AG04450 (cell line): Measurements from ENCODE around the gene ZSWIM3. TPM values are rescaled to one million over a fixed set of nuclear protein-coding genes. Genes with fewer than 3 reads are reported as not detected.

ENCODE experiments used
- CTCF ChIA-PET: fragments of 300-600, 350-600 bp; formaldehyde crosslinking; extraction: SDS; loops from one replicate; lab custom pipeline; 2022; ENCODE audit warnings: antibody characterized with exemption, inconsistent platforms; lab: Charles Lee
- POLR2A ChIA-PET: fragments of 350-600 bp; formaldehyde crosslinking; extraction: SDS; loops from one replicate; lab custom pipeline; 2021; ENCODE audit warnings: antibody characterized with exemption, inconsistent platforms; lab: Yijun Ruan, JAX
- DNase-seq: peaks from one replicate; pipeline ENCODE4 v3.0.0-alpha.2; 2011; ENCODE audit warnings: low read depth, low spot score
- H3K27ac ChIP-seq: one replicate; pipeline ENCODE4 v1.5.1; 2012; ENCODE audit warnings: low read depth, low read length, control low read depth
- H3K27me3 ChIP-seq: one replicate; pipeline ENCODE4 v1.6.0; 2012; ENCODE audit warnings: low read length; ENCODE audit not compliant: control insufficient read depth, insufficient read depth
- H3K4me3 ChIP-seq: 2 replicates; pipeline ENCODE4 v1.5.1; 2011; ENCODE audit warnings: mild to moderate bottlenecking, low read depth, low read length, control low read depth
- H3K9me3 ChIP-seq: 2 replicates; pipeline ENCODE4 v1.5.1; 2012; ENCODE audit warnings: low read length; ENCODE audit not compliant: control insufficient read depth, insufficient read depth
- polyA plus RNA-seq: library from polyadenylated mRNA; depleted of rRNA; stranded (reverse); fragments of >200 nt; gene quantifications from 2 replicates; pipeline ENCODE4 v1.2.3, GENCODE V29; 2011
- TF ChIP-seq, protein P1 (sequence below): IDR thresholded peaks from 2 replicates; pipeline ENCODE4 v1.5.1; 2011; ENCODE audit warnings: low read depth, low read length, control low read depth, inconsistent platforms

Gene ZSWIM3
- polyA plus RNA-seq, 1 experiment = 4.6 TPM

DNA sequence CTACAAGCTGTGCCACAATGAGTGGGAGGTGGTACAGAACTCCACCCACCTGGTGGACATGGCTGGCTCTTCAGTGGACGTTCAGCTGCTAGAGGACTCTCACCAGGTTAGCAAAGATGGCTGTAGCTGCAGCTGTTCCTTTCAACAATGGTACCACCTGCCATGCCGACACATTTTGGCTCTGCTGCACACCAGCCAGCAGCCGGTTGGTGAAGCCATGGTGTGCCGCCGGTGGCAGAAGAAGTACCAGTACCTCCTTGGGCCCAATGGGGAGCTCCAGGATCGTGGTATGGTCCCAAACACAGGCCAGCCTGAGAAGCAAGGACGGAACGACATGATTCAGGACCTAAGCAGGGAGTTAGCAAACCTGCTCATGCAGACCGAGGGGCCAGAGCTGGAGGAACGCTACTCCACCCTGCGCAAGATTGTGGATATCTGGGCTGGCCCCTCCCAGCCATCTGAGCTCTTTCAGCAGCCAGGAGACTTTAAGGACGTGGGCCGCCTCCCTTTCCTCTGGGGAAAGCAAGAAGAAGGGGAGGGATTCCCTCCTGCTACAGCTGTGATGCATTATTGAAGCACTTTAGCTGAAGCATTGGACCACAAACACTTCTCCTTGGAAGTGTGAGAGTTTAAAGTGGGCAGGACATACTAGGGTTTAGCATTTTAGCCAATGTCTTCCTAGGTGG lies 20.8 kb downstream of the ZSWIM3 start:
- POLR2A ChIA-PET = no interaction called here
- no peak for DNase-seq
- CTCF ChIA-PET = interaction anchor here (1.7 kb wide), 1 partner anchor 12 kb away, joined by 4 read pairs; no protein-coding TSS in a partner anchor
- TF ChIP-seq, protein P1, sequence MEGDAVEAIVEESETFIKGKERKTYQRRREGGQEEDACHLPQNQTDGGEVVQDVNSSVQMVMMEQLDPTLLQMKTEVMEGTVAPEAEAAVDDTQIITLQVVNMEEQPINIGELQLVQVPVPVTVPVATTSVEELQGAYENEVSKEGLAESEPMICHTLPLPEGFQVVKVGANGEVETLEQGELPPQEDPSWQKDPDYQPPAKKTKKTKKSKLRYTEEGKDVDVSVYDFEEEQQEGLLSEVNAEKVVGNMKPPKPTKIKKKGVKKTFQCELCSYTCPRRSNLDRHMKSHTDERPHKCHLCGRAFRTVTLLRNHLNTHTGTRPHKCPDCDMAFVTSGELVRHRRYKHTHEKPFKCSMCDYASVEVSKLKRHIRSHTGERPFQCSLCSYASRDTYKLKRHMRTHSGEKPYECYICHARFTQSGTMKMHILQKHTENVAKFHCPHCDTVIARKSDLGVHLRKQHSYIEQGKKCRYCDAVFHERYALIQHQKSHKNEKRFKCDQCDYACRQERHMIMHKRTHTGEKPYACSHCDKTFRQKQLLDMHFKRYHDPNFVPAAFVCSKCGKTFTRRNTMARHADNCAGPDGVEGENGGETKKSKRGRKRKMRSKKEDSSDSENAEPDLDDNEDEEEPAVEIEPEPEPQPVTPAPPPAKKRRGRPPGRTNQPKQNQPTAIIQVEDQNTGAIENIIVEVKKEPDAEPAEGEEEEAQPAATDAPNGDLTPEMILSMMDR = no peak
- Histone ChIP-seq H3K9me3 (no peaks in the 10 kb centered on the region), H3K27me3 (no peaks in the 10 kb centered on the region), H3K4me3 (no peak overlapping the region), H3K27ac (no peak overlapping the region)

DNA sequence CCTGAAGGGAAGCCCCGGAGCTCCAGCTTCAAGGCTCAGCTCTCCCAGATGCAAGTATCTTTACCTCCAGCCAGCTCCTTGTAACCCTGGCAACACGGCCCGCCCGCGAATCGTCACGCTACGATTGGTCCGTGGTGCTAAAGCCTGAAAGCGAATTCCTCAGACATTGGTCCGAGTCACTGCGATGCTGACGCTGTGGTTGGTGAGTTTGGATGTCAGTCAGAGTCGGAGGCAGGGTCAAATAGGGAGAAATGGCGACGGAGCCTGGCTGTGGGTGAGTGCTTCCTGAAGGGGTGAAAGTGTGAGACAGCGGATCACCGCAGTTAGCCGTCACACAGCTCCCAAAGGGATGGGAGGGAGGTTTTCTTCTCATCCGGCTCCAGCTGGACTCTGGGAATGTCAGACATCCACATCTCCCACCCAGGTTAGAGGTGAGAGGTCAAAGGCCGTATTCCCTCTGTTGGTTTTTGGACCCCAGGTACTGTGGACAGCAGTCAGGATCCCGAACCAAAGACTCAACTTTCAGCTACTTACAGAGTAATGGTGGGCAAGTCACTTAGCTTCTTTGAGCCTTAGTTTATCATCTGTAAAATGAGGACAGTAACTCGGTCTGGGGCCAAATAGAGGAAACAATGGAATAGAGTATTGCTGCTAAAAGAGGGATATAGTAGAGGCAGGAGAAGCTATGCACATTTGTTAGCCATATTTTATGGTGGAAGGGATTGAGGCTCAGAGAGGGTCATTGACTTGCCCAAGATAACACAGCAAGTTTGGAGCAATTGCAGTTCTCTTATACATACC lies 23.8 kb downstream of the ZSWIM3 start, which contains the start of gene ZSWIM1:
ZSWIM1 (plus strand) TSS at position 240 of the 801 bp plus-strand sequence. CDS start 1,366 bp downstream, outside the sequence.
- ChIA-PET CTCF (interaction anchor here (0.7 to 2.5 kb wide), 5 partner anchors 9 to 89 kb away, joined by 3 to 19 read pairs (median 8); no protein-coding TSS in a partner anchor), POLR2A (interaction anchor here (0.6 to 1.8 kb wide), 11 partner anchors 9 to 102 kb away, joined by 3 to 16 read pairs (median 3); partner anchors contain the start of genes ACOT8, CTSA, NEURL2 and UBE2C)
- no peaks in the 10 kb centered on the region for H3K27me3 ChIP-seq
- DNase-seq = peak; percentile 98
- H3K27ac ChIP-seq = peak within 1 kb of the TSS; percentile 21
- TF ChIP-seq, protein P1 = no peak
- H3K9me3 ChIP-seq = no peaks in the 10 kb centered on the region
- H3K4me3 ChIP-seq = peak within 1 kb of the TSS; percentile 96

DNA sequence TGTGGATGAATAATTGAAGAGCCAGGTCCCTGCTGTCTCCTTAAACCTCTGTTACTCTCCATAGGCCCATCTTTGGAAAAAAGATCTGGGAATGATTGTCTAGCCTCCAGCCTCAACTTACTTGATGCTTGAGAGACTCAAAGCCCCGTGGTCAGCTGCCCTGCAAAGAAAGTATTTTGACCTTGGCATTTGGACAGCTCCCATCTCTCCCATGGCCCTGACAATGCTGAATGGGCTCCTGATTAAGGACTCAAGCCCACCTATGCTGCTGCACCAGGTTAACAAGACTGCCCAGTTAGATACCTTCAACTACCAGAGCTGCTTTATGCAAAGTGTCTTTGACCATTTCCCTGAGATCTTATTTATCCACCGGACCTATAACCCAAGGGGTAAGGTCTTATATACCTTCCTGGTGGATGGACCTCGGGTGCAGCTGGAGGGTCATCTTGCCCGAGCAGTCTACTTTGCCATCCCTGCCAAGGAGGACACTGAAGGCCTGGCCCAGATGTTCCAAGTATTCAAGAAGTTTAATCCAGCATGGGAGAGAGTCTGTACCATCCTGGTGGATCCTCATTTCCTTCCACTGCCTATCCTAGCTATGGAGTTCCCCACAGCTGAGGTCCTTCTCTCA lies 25.2 kb downstream of the ZSWIM3 start:
- H3K9me3 ChIP-seq = no peaks in the 10 kb centered on the region
- H3K4me3 ChIP-seq = no peak overlapping the region
- ChIA-PET POLR2A (no interaction called here), CTCF (interaction anchor here (1.3 to 1.7 kb wide), 3 partner anchors 9 to 88 kb away, joined by 3 to 8 read pairs (median 8); no protein-coding TSS in a partner anchor)
- no peak overlapping the region for H3K27ac ChIP-seq
- TF ChIP-seq, protein P1 = no peak
- no peak for DNase-seq
- H3K27me3 ChIP-seq = no peaks in the 10 kb centered on the region

DNA sequence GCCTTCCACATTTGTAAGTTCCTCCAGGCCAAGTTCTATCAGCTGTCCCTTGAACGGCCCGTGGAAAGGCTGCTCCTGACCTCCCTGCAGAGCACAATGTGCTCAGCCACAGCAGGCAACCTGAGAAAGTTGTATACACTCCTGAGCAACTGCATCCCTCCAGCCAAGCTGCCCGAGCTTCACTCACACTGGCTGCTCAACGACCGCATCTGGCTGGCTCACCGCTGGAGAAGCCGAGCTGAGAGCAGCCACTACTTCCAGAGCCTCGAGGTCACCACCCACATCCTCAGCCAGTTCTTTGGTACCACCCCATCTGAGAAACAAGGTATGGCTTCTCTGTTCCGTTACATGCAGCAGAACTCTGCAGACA lies 25.7 kb downstream of the ZSWIM3 start:
- Histone ChIP-seq H3K4me3 (no peak overlapping the region), H3K9me3 (no peaks in the 10 kb centered on the region), H3K27me3 (no peaks in the 10 kb centered on the region), H3K27ac (no peak overlapping the region)
- ChIA-PET POLR2A (no interaction called here), CTCF (interaction anchor here (1.3 to 1.7 kb wide), 2 partner anchors 8 to 87 kb away, joined by 3 to 8 read pairs; no protein-coding TSS in a partner anchor)
- TF ChIP-seq, protein P1 = no peak
- DNase-seq = no peak
